GM13976 (cell line): ENCODE data around the gene TP53TG5.

Source experiments
- DNase-seq: peaks from one replicate; pipeline ENCODE4 v3.0.0; 2012; ENCODE audit warnings: low spot score
- CTCF ChIP-seq: IDR thresholded peaks from 2 replicates; pipeline ENCODE4 v1.5.1; 2012; ENCODE audit warnings: borderline replicate concordance, mild to moderate bottlenecking; ENCODE audit not compliant: insufficient read depth; ENCODE audit errors: extremely low read depth, missing control alignments, control extremely low read depth
- in situ Hi-C: fragments of 300-500 bp; cut with MboI; formaldehyde crosslinking; loops from one replicate; pipeline ENCODE4 v1.12.0; 2022; ENCODE audit warnings: low sequenced_read_pairs, mixed read lengths, inconsistent platforms; ENCODE audit not compliant: unreplicated experiment

TP53TG5 gene

GRCh38 chr20:45340236-45340847 lies 37.8 kb downstream of the TP53TG5 start:
- no peak for DNase-seq
- TF ChIP-seq CTCF: no peak
- in situ Hi-C loops: no loop called here

GRCh38 chr20:45339799-45340198 lies 38.3 kb downstream of the TP53TG5 start:
- TF ChIP-seq CTCF: no peak
- in situ Hi-C loops: no loop called here

GRCh38 chr20:45339084-45339483 lies 39.0 kb downstream of the TP53TG5 start:
- in situ Hi-C loops: no loop called here

More at GRCh38 chr20:45339799-45340198, 38.3 kb downstream of the TP53TG5 start:
- DNase-seq: no peak

GRCh38 chr20:45338121-45339030 lies 39.7 kb downstream of the TP53TG5 start:
- no peak for DNase-seq
- in situ Hi-C loops: no loop called here
- no peak for TF ChIP-seq CTCF

More at GRCh38 chr20:45339084-45339483, 39.0 kb downstream of the TP53TG5 start:
- no peak for DNase-seq
- TF ChIP-seq CTCF: no peak

- no peak for DNase-seq
- no peak for TF ChIP-seq CTCF
- in situ Hi-C loops: no loop called here
These were observed 40.6 kb downstream of the TP53TG5 start for GRCh38 chr20:45337367-45338120.
